ENCODE data around the gene EVA1A. TPM values are rescaled to one million over a fixed set of nuclear protein-coding genes. Genes with fewer than 3 reads are reported as not detected.

Gene EVA1A
- total and polyA plus RNA-seq, 2 experiments from 2014 or later = 4.6 to 7.9 TPM

DNA sequence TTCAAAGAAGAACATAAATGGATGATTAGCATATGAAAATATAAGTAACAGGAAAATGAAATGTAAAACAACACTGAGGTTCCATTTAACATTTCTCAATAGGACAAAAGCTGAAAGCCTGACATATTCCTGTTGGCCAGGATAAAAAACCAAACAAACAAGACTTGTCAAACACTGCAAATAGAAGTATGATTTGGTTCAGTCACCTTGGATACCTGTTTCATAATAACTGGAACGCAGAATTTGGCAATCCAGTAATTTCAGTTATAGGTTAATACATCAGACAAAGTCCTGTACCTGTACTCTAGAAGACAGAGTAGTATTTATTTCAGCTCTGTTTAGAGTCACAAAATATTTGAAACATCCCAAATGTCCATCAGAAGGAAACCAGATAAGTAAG lies 16.5 kb upstream of the EVA1A start (continued):
- TF ChIP-seq CREB1 (CRISPR knock-in tag; IDR thresholded peaks at IDR 0.05; ENCODE audit: low read depth) (no peak), EZH2 (IDR thresholded peaks at IDR 0.05; ENCODE audit: low read depth, unreplicated experiment) (no peak), NANOG (IDR thresholded peaks at IDR 0.05; ENCODE audit: borderline replicate concordance) (no peak), EZH2phosphoT487 (IDR thresholded peaks at IDR 0.05; ENCODE audit: unreplicated experiment) (no peak), ZNF331 (CRISPR knock-in tag; IDR thresholded peaks at IDR 0.05; ENCODE audit: low read depth) (no peak)
- TF ChIP-seq, protein P1, sequence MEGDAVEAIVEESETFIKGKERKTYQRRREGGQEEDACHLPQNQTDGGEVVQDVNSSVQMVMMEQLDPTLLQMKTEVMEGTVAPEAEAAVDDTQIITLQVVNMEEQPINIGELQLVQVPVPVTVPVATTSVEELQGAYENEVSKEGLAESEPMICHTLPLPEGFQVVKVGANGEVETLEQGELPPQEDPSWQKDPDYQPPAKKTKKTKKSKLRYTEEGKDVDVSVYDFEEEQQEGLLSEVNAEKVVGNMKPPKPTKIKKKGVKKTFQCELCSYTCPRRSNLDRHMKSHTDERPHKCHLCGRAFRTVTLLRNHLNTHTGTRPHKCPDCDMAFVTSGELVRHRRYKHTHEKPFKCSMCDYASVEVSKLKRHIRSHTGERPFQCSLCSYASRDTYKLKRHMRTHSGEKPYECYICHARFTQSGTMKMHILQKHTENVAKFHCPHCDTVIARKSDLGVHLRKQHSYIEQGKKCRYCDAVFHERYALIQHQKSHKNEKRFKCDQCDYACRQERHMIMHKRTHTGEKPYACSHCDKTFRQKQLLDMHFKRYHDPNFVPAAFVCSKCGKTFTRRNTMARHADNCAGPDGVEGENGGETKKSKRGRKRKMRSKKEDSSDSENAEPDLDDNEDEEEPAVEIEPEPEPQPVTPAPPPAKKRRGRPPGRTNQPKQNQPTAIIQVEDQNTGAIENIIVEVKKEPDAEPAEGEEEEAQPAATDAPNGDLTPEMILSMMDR (conservative IDR thresholded peaks at IDR 0.05; ENCODE audit: low read depth in 2 of 2) = no peak
- TF ChIP-seq, protein P2, sequence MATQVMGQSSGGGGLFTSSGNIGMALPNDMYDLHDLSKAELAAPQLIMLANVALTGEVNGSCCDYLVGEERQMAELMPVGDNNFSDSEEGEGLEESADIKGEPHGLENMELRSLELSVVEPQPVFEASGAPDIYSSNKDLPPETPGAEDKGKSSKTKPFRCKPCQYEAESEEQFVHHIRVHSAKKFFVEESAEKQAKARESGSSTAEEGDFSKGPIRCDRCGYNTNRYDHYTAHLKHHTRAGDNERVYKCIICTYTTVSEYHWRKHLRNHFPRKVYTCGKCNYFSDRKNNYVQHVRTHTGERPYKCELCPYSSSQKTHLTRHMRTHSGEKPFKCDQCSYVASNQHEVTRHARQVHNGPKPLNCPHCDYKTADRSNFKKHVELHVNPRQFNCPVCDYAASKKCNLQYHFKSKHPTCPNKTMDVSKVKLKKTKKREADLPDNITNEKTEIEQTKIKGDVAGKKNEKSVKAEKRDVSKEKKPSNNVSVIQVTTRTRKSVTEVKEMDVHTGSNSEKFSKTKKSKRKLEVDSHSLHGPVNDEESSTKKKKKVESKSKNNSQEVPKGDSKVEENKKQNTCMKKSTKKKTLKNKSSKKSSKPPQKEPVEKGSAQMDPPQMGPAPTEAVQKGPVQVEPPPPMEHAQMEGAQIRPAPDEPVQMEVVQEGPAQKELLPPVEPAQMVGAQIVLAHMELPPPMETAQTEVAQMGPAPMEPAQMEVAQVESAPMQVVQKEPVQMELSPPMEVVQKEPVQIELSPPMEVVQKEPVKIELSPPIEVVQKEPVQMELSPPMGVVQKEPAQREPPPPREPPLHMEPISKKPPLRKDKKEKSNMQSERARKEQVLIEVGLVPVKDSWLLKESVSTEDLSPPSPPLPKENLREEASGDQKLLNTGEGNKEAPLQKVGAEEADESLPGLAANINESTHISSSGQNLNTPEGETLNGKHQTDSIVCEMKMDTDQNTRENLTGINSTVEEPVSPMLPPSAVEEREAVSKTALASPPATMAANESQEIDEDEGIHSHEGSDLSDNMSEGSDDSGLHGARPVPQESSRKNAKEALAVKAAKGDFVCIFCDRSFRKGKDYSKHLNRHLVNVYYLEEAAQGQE (IDR thresholded peaks at IDR 0.05; ENCODE audit: unreplicated experiment) = no peak

DNA sequence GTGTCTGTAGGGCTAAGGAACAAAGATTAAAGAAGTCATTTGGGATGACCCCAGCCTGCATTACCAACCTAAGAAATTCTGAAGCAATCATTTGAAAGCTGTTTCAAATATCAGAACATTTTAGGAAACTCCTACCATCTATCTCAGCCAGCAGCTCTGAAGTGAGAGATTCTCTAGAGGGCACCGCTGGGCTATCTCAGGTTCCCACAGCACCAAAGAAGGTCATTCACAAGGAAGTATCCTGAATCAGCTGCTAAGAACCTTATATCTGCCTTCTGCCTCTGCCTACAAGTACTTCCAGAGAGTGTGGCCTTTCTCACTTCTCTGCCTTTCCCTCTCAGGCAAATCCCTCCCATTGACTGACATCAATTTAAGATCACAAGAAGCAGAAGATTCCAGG lies 13.4 kb upstream of the EVA1A start:
- Histone ChIP-seq H4K20me1 (replicated peaks; ENCODE audit: insufficient read depth) (no peaks in the 10 kb centered on the region), H3K4me1 (ENCODE audit: insufficient read depth) (no peaks in the 10 kb centered on the region; the same call in 1 of the 2 replicates), H3K27me3 (ENCODE audit: insufficient read depth) (no peaks in the 10 kb centered on the region), H3K4me2 (no peak overlapping the region), H3K4me3 (no peak overlapping the region), H3F3A (replicated peaks; ENCODE audit: low read depth) (no peaks in the 10 kb centered on the region), H3K36me3 (ENCODE audit: insufficient read depth) (no peaks in the 10 kb centered on the region), H3K9me2 (ENCODE audit: insufficient read depth) (no peaks in the 10 kb centered on the region), H3K27ac (ENCODE audit: low read depth) (no peak overlapping the region), H2AFZ (no peak overlapping the region), H3K79me2 (replicated peaks; ENCODE audit: insufficient read depth) (no peaks in the 10 kb centered on the region)
- H3K36me3 Mint-ChIP-seq (ENCODE audit: low read depth) = no peaks in the 10 kb centered on the region
- no peaks in the 10 kb centered on the region for H3K9me3 Mint-ChIP-seq
- ATAC-seq (0 out of 3 replicates have a peak, but pooled peaks have one; percentile 35), DNase-seq (ENCODE audit: low spot score) (no peak)
- H3K4me1 Mint-ChIP-seq = no peaks in the 10 kb centered on the region; the same call in 2 of the 3 replicates
- TF ChIP-seq, protein P1 (conservative IDR thresholded peaks at IDR 0.05; ENCODE audit: low read depth in 2 of 2) = peak in 1 of 2 experiments; percentile 38; a peak in 2 of 4 replicates
- TF ChIP-seq CREB1 (CRISPR knock-in tag; IDR thresholded peaks at IDR 0.05; ENCODE audit: low read depth) = no peak
- no peak overlapping the region for H3K4me3 Mint-ChIP-seq
- peaks cover 4% of the 10 kb centered on the region for H3K27me3 Mint-ChIP-seq (ENCODE audit: insufficient read depth, low read depth, poor library complexity)
- no peak overlapping the region for H3K27ac Mint-ChIP-seq
